A549 (cell line): ENCODE results near the gene HNRNPUL1. TPM values are rescaled to one million over a fixed set of nuclear protein-coding genes. Genes with fewer than 3 reads are reported as not detected.

Experiments used
- ATAC-seq, 2 experiments: fragments of 200-7000 bp in 1 of 2; fragments of >200 bp in 1 of 2; cut with Nextera tagmentation in 1 of 2; cut with Tn5 transposase in 1 of 2; 3 replicates each; pipeline versions ENCODE4 v1.8.0 to v1.9.1; 2018 to 2020; ENCODE audit warnings: mild to moderate bottlenecking in 1 of 2, moderate library complexity in 1 of 2
- CTCF ChIA-PET: fragments of 300-600 bp; sonication (Branson Sonifier 250); formaldehyde crosslinking; extraction: SDS; loops from one replicate; lab custom pipeline; 2021; ENCODE audit warnings: antibody characterized with exemption, inconsistent platforms; lab: Yijun Ruan, JAX
- POLR2A ChIA-PET: fragments of 350-600 bp; formaldehyde crosslinking; extraction: SDS; loops from one replicate; lab custom pipeline; 2021; ENCODE audit warnings: antibody characterized with exemption, inconsistent platforms; lab: Yijun Ruan, JAX
- DNase-seq, 2 experiments: peaks; one replicate each; pipeline versions ENCODE4 v3.0.0 to v3.0.0-alpha.2; 2011 to 2016; ENCODE audit warnings: low read depth in 1 of 2, low spot score in 1 of 2
- FAIRE-seq: peaks from 2 replicates; lab custom pipeline; 2011; peaks lifted over from hg19 to GRCh38; lab: Jason Lieb, UNC
- H3K27ac ChIP-seq, 2 experiments: fragments of >200 bp; sonication (Bioruptor Twin); formaldehyde crosslinking; 3 replicates each; pipeline ENCODE4 v1.5.1; 2016 to 2017
- H3K4me1 ChIP-seq: fragments of >200 bp; sonication (Bioruptor Twin); formaldehyde crosslinking; 3 replicates; pipeline ENCODE4 v1.6.1; 2016
- H3K4me2 ChIP-seq: fragments of >200 bp; sonication (Bioruptor Twin); formaldehyde crosslinking; 3 replicates; pipeline ENCODE4 v1.6.1; 2016
- H3K4me3 ChIP-seq: fragments of >200 bp; sonication (Bioruptor Twin); formaldehyde crosslinking; 3 replicates; pipeline ENCODE4 v1.5.1; 2016
- H3K9me3 ChIP-seq: fragments of >200 bp; sonication (Bioruptor Twin); formaldehyde crosslinking; 3 replicates; pipeline ENCODE4 v1.6.1; 2016
- CBX2 ChIP-seq: fragments of 200-600 bp; sonication (generic); IDR thresholded peaks from 2 replicates; pipeline ENCODE4 v1.6.1; 2016; ENCODE audit warnings: low read depth, mild to moderate bottlenecking, borderline replicate concordance
- CBX8 ChIP-seq: fragments of 200-600 bp; sonication (generic); IDR thresholded peaks from 2 replicates; pipeline ENCODE4 v1.6.1; 2016
- CEBPB ChIP-seq, 2 experiments: fragments of >200 bp in 1 of 2; sonication (Bioruptor Twin) in 1 of 2; formaldehyde crosslinking in 1 of 2; IDR thresholded peaks; 2 replicates each; pipeline ENCODE4 v1.6.1; 2012 to 2016
- CHD2 ChIP-seq: fragments of 150-350 bp; IDR thresholded peaks from 2 replicates; pipeline ENCODE4 v1.6.1; 2014; ENCODE audit warnings: low read length; ENCODE audit not compliant: partially characterized antibody
- CHD4 ChIP-seq: fragments of 200-600 bp; sonication (generic); IDR thresholded peaks from 2 replicates; pipeline ENCODE4 v1.6.1; 2016; ENCODE audit warnings: antibody characterized with exemption, mild to moderate bottlenecking, borderline replicate concordance
- EHF ChIP-seq: fragments of 250-450 bp; sonication (Bioruptor Pico); IDR thresholded peaks from 2 replicates; pipeline ENCODE4 v1.5.0; 2020; ENCODE audit warnings: mild to moderate bottlenecking
- EHMT2 ChIP-seq: fragments of 200-600 bp; sonication (generic); IDR thresholded peaks from 2 replicates; pipeline ENCODE4 v1.6.1; 2016; ENCODE audit warnings: antibody characterized with exemption, low read depth, mild to moderate bottlenecking, moderate library complexity
- EP300 ChIP-seq, 2 experiments: fragments of >200 bp; sonication (Bioruptor Twin); formaldehyde crosslinking; IDR thresholded peaks; 2 replicates in 1 of 2; 3 replicates in 1 of 2; pipeline ENCODE4 v1.6.1; 2016 to 2017
- HDAC2 ChIP-seq: fragments of 200-600 bp; sonication (generic); IDR thresholded peaks from 2 replicates; pipeline ENCODE4 v1.6.1; 2016
- HEYL ChIP-seq: fragments of 250-450 bp; sonication (Bioruptor Pico); IDR thresholded peaks from 2 replicates; pipeline ENCODE4 v1.8.0; 2021; ENCODE audit warnings: mild to moderate bottlenecking, moderate library complexity
- MAFK ChIP-seq: fragments of 450-650 bp; IDR thresholded peaks from 2 replicates; pipeline ENCODE4 v1.6.1; 2014; ENCODE audit not compliant: partially characterized antibody
- MYC ChIP-seq: IDR thresholded peaks from 2 replicates; pipeline ENCODE4 v1.6.1; 2012; ENCODE audit warnings: mild to moderate bottlenecking, inconsistent platforms, low read length, improper control_type of control experiment, borderline replicate concordance
- NFE2L2 ChIP-seq: fragments of 150-350 bp; conservative IDR thresholded peaks from 2 replicates; pipeline ENCODE4 v1.6.1; 2014; ENCODE audit warnings: low read length
- PHF8 ChIP-seq: fragments of 200-600 bp; sonication (generic); IDR thresholded peaks from 2 replicates; pipeline ENCODE4 v1.6.1; 2016; ENCODE audit warnings: low read depth, mild to moderate bottlenecking, antibody characterized with exemption, moderate library complexity, borderline replicate concordance
- POLR2A ChIP-seq: IDR thresholded peaks from 2 replicates; pipeline ENCODE4 v1.6.1; 2012; ENCODE audit warnings: mild to moderate bottlenecking, low read length
- POLR2AphosphoS2 ChIP-seq: conservative IDR thresholded peaks from 2 replicates; pipeline ENCODE4 v1.6.1; 2012; ENCODE audit warnings: low read length, improper control_type of control experiment, inconsistent platforms
- RAD21 ChIP-seq, 2 experiments: fragments of >200 bp in 1 of 2; sonication (Bioruptor Twin) in 1 of 2; formaldehyde crosslinking in 1 of 2; IDR thresholded peaks in 1 of 2; conservative IDR thresholded peaks in 1 of 2; 2 replicates in 1 of 2; 3 replicates in 1 of 2; pipeline ENCODE4 v1.6.1; 2012 to 2018; ENCODE audit warnings: inconsistent platforms in 1 of 2
- RCOR1 ChIP-seq: fragments of 150-350 bp; IDR thresholded peaks from 2 replicates; pipeline ENCODE4 v1.6.1; 2014; ENCODE audit warnings: antibody characterized with exemption, low read length, low read depth
- RNF2 ChIP-seq: fragments of 200-600 bp; sonication (generic); IDR thresholded peaks from 2 replicates; pipeline ENCODE4 v1.6.1; 2016; ENCODE audit warnings: low read depth, mild to moderate bottlenecking, antibody characterized with exemption, moderate library complexity, borderline replicate concordance
- SREBF2 ChIP-seq: fragments of 450-650 bp; IDR thresholded peaks from 2 replicates; pipeline ENCODE4 v1.6.1; 2014; ENCODE audit warnings: mild to moderate bottlenecking, moderate library complexity
- TP53 ChIP-seq: fragments of 250-450 bp; sonication (Bioruptor Pico); IDR thresholded peaks from 2 replicates; pipeline ENCODE4 v1.5.0; 2021; ENCODE audit warnings: mild to moderate bottlenecking, moderate library complexity
- ZFP36 ChIP-seq: fragments of 450-650 bp; IDR thresholded peaks from 2 replicates; pipeline ENCODE4 v1.6.1; 2014; ENCODE audit warnings: borderline replicate concordance; ENCODE audit not compliant: partially characterized antibody
- ZSCAN20 ChIP-seq: fragments of 250-450 bp; sonication (Bioruptor Pico); IDR thresholded peaks from 2 replicates; pipeline ENCODE4 v1.8.0; 2022; ENCODE audit warnings: mild to moderate bottlenecking, moderate library complexity
- WGBS: methylation state at CpG from one replicate; pipeline ENCODE4 v1.1.6; 2017; ENCODE audit errors: missing lambda C conversion rate; 5-methylcytosine and 5-hydroxymethylcytosine counted together
- polyA plus RNA-seq, 4 experiments: library from polyadenylated mRNA; depleted of rRNA in 3 of 4; stranded (reverse); fragments of >200 nt; fragmentation: RNase III in 1 of 4; extraction: RNeasy Plus Mini Kit Qiagen cat#74134 plus additional on column Dnase treatment in 1 of 4; gene quantifications; 2 replicates in 3 of 4; 3 replicates in 1 of 4; pipeline ENCODE4 v1.2.3, GENCODE V29; 2011 to 2017
- TF ChIP-seq, protein P1 (sequence below): fragments of >200 bp; sonication (Bioruptor Twin); formaldehyde crosslinking; IDR thresholded peaks from 3 replicates; pipeline ENCODE4 v1.6.1; 2016
- TF ChIP-seq, protein P2 (sequence below): fragments of 250-450 bp; sonication (Bioruptor Pico); IDR thresholded peaks from 2 replicates; pipeline ENCODE4 v1.5.0; 2021; ENCODE audit warnings: mild to moderate bottlenecking, moderate library complexity, borderline replicate concordance
- TF ChIP-seq, protein P3 (sequence below): fragments of >200 bp; sonication (Bioruptor Twin); formaldehyde crosslinking; IDR thresholded peaks from 2 replicates; pipeline ENCODE4 v1.6.1; 2016

HNRNPUL1 gene
- polyA plus RNA-seq, 2 of the 4 experiments (the other 2 are of a cell fraction): 89.5 to 278 TPM

DNA sequence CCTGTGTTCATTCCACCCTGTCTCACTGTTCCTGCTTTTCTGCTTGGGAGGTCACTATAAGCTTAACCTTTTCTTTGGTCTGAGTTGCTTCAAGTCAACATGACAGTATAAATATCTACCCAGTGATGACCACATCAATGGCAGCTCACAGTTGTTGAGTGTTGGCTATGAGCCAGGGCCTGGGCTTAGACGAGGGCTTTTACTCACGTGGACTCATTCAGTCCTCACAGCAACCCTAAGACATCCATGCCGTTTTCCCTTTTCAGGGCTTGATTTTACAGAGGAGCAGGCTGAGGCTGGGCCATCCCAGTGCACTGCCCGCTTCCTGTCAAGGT, 35.5 kb downstream of the HNRNPUL1 start:
- ChIA-PET CTCF (interaction anchor here (2.6 to 29.1 kb wide), 8 partner anchors 3 to 93 kb away, joined by 7 to 598 read pairs (median 123); partner anchors contain the start of genes CCDC97 and HNRNPUL1), POLR2A (no interaction called here)
- H3K4me3 ChIP-seq: no peak overlapping the region
- H3K27ac ChIP-seq: no peak overlapping the region
- no peaks in the 10 kb centered on the region for H3K9me3 ChIP-seq
- no peaks in the 10 kb centered on the region for H3K4me1 ChIP-seq
- 82% methylated on average over 4 of the region's 4 CpGs for WGBS
- peak; percentile 63 for FAIRE-seq
- no peak for ATAC-seq
- no peak for DNase-seq
- H3K4me2 ChIP-seq: no peak overlapping the region
- TF ChIP-seq CBX2 (no peak), RCOR1 (no peak), MYC (no peak), CHD4 (no peak), POLR2AphosphoS2 (no peak), SREBF2 (no peak), ZSCAN20 (no peak), MAFK (no peak), CBX8 (no peak), CHD2 (no peak), NFE2L2 (no peak), EHMT2 (no peak), EP300 (IDR thresholded peaks at IDR 0.05) (no peak), POLR2A (no peak), HEYL (no peak), RNF2 (no peak), EHF (CRISPR knock-in tag) (no peak)
- TF ChIP-seq, protein P1, sequence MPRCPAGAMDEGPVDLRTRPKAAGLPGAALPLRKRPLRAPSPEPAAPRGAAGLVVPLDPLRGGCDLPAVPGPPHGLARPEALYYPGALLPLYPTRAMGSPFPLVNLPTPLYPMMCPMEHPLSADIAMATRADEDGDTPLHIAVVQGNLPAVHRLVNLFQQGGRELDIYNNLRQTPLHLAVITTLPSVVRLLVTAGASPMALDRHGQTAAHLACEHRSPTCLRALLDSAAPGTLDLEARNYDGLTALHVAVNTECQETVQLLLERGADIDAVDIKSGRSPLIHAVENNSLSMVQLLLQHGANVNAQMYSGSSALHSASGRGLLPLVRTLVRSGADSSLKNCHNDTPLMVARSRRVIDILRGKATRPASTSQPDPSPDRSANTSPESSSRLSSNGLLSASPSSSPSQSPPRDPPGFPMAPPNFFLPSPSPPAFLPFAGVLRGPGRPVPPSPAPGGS: no peak
- TF ChIP-seq, protein P2, sequence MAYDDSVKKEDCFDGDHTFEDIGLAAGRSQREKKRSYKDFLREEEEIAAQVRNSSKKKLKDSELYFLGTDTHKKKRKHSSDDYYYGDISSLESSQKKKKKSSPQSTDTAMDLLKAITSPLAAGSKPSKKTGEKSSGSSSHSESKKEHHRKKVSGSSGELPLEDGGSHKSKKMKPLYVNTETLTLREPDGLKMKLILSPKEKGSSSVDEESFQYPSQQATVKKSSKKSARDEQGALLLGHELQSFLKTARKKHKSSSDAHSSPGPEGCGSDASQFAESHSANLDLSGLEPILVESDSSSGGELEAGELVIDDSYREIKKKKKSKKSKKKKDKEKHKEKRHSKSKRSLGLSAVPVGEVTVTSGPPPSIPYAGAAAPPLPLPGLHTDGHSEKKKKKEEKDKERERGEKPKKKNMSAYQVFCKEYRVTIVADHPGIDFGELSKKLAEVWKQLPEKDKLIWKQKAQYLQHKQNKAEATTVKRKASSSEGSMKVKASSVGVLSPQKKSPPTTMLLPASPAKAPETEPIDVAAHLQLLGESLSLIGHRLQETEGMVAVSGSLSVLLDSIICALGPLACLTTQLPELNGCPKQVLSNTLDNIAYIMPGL: no peak
- TF ChIP-seq, protein P3, sequence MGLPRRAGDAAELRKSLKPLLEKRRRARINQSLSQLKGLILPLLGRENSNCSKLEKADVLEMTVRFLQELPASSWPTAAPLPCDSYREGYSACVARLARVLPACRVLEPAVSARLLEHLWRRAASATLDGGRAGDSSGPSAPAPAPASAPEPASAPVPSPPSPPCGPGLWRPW: no peak

DNA sequence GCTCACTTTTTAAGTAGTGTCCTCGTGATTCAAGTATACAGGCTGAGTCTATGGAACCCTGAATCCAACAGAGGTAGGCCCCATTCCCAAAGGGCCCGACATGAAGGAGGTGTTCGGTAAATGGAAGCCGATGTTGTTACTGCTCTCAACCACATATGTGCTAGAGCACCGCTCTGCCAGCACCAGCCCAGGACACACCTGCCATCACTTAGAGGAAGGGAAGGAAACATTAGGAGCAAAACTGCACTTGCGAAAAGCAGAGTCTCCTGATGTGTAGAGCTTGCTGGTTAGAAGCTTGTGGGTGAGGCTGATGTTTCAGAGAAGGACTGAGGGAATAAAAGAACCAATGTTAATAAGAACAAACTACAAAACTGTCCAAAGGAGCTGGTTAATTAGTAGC, 36.4 kb downstream of the HNRNPUL1 start:
- no peak for TF ChIP-seq CHD4
- TF ChIP-seq PHF8: no peak
- TF ChIP-seq MAFK: no peak
- TF ChIP-seq MYC: no peak
- no peak for TF ChIP-seq ZFP36
- no peak for TF ChIP-seq RAD21 (conservative IDR thresholded peaks at IDR 0.05 in 1 of 2, IDR thresholded peaks at IDR 0.05 in 1 of 2)
- no peak for TF ChIP-seq CBX2
- no peak for TF ChIP-seq EHMT2
- no peak for TF ChIP-seq HDAC2
- TF ChIP-seq TP53 (CRISPR knock-in tag): no peak
- TF ChIP-seq CHD2: no peak
- TF ChIP-seq CEBPB (IDR thresholded peaks at IDR 0.05): no peak
- TF ChIP-seq POLR2AphosphoS2: no peak
- TF ChIP-seq, all 56 proteins: peak for 0
- ATAC-seq (no peak), DNase-seq (no peak), FAIRE-seq (no peak)
- Histone ChIP-seq H3K27ac (no peak overlapping the region), H3K4me1 (no peaks in the 10 kb centered on the region), H3K9me3 (no peaks in the 10 kb centered on the region), H3K4me3 (no peak overlapping the region), H3K4me2 (no peak overlapping the region)
- POLR2A ChIA-PET: interaction anchor here (1.1 kb wide), 1 partner anchor 63 kb away, joined by 3 read pairs; the partner anchor contains the start of gene B9D2
- CTCF ChIA-PET: interaction anchor here (1.1 to 29.1 kb wide), 8 partner anchors 2 to 157 kb away, joined by 3 to 598 read pairs (median 205); partner anchors contain the start of genes CCDC97 and HNRNPUL1
- WGBS: 93% methylated on average over 6 of the region's 6 CpGs
